ENCODE data around the gene WDCP.

Gene WDCP

DNA sequence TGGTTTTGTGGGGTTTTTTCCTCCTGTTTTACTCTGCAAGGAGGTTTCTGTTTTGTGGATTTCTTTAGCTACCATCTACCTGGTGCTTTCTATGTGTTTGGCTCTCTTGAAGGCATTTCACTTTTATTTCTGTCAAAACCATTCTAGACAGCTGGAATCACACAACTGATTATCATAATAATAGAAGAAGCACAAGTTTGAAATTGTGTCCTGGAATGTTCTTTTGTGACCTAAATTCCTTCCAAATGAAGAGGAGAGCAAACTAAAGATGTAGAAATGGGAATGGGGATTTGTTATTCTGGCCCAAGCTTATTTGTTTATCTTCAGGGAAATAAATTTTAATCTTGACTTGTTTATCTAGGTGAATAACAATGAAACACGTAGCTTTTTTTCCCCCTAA is 54.3 kb downstream of the WDCP start:
- no peak overlapping the region for H3K4me2 ChIP-seq (ENCODE audit: insufficient read depth, low read length)
- no peak for TF ChIP-seq EZH2 (IDR thresholded peaks at IDR 0.05; ENCODE audit: borderline replicate concordance, low read depth, low read length, severe bottlenecking)
- TF ChIP-seq, protein P1, sequence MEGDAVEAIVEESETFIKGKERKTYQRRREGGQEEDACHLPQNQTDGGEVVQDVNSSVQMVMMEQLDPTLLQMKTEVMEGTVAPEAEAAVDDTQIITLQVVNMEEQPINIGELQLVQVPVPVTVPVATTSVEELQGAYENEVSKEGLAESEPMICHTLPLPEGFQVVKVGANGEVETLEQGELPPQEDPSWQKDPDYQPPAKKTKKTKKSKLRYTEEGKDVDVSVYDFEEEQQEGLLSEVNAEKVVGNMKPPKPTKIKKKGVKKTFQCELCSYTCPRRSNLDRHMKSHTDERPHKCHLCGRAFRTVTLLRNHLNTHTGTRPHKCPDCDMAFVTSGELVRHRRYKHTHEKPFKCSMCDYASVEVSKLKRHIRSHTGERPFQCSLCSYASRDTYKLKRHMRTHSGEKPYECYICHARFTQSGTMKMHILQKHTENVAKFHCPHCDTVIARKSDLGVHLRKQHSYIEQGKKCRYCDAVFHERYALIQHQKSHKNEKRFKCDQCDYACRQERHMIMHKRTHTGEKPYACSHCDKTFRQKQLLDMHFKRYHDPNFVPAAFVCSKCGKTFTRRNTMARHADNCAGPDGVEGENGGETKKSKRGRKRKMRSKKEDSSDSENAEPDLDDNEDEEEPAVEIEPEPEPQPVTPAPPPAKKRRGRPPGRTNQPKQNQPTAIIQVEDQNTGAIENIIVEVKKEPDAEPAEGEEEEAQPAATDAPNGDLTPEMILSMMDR (IDR thresholded peaks at IDR 0.05; ENCODE audit: borderline replicate concordance, extremely low read depth, low read length, poor library complexity, severe bottlenecking): no peak
- no peaks in the 10 kb centered on the region for H4K20me1 ChIP-seq (ENCODE audit: insufficient read depth, low read length)
- no peaks in the 10 kb centered on the region for H3K4me1 ChIP-seq (ENCODE audit: insufficient read depth, low read length)
- no peak overlapping the region for H3K9ac ChIP-seq (ENCODE audit: low read depth, low read length)
- DNase-seq (no peak), ATAC-seq (ENCODE audit: insufficient read depth, low read depth) (no peak)
- no peak overlapping the region for H3K4me3 ChIP-seq (ENCODE audit: low read depth in 1 of 2, low read length in 2 of 2)
- no peaks in the 10 kb centered on the region for H3K27me3 ChIP-seq (ENCODE audit: insufficient read depth, low read length, poor library complexity)
- H3K79me2 ChIP-seq (ENCODE audit: insufficient read depth, low read length): no peaks in the 10 kb centered on the region
- no peak overlapping the region for H2AFZ ChIP-seq (ENCODE audit: low read depth, low read length)
- no peak overlapping the region for H3K27ac ChIP-seq (ENCODE audit: low read length)
- H3K9me3 ChIP-seq (ENCODE audit: insufficient read depth, low read length, severe bottlenecking): no peaks in the 10 kb centered on the region
- H3K36me3 ChIP-seq (ENCODE audit: insufficient read depth, low read length): peaks cover 8% of the 10 kb centered on the region; the same call in 1 of the 2 replicates

- no peak for DNase-seq
These were observed 58.8 kb downstream of the WDCP start for GRCh38 chr2:23988371-23988770.

More at GRCh38 chr2:23988371-23988770, 58.8 kb downstream of the WDCP start:
- Histone ChIP-seq H3K27ac (ENCODE audit: low read length) (no peak overlapping the region), H3K4me1 (ENCODE audit: insufficient read depth, low read length) (no peaks in the 10 kb centered on the region), H3K9me3 (ENCODE audit: insufficient read depth, low read length, severe bottlenecking) (no peaks in the 10 kb centered on the region), H2AFZ (ENCODE audit: low read depth, low read length) (no peak overlapping the region), H3K9ac (ENCODE audit: low read depth, low read length) (no peak overlapping the region), H3K27me3 (ENCODE audit: insufficient read depth, low read length, poor library complexity) (no peaks in the 10 kb centered on the region), H4K20me1 (ENCODE audit: insufficient read depth, low read length) (no peaks in the 10 kb centered on the region), H3K4me3 (ENCODE audit: low read depth in 1 of 2, low read length in 2 of 2) (no peak overlapping the region), H3K4me2 (ENCODE audit: insufficient read depth, low read length) (no peak overlapping the region), H3K79me2 (ENCODE audit: insufficient read depth, low read length) (no peaks in the 10 kb centered on the region), H3K36me3 (ENCODE audit: insufficient read depth, low read length) (peaks cover 22% of the 10 kb centered on the region; the same call in 1 of the 2 replicates)
- TF ChIP-seq, protein P1 (IDR thresholded peaks at IDR 0.05; ENCODE audit: borderline replicate concordance, extremely low read depth, low read length, poor library complexity, severe bottlenecking): peak; percentile 47
- no peak for TF ChIP-seq EZH2 (IDR thresholded peaks at IDR 0.05; ENCODE audit: borderline replicate concordance, low read depth, low read length, severe bottlenecking)
- ATAC-seq (ENCODE audit: insufficient read depth, low read depth): peak; percentile 60; the same call in 1 of the 3 replicates
